HG03469 (cell line): ENCODE measurements around the gene PES1.
"Not testable (repeated sequence)": the region's sequence is repeated elsewhere in the genome, so short reads cannot be mapped to it uniquely, and the experiment has no call there.

Source experiments
- ATAC-seq: cut with Tn5 transposase; IDR thresholded peaks from one replicate; pipeline ENCODE4 v1.9.1; 2021; ENCODE audit warnings: mild to moderate bottlenecking, moderate library complexity, moderate number of reproducible peaks; ENCODE audit not compliant: unreplicated experiment

PES1 gene

GRCh38 chr22:30556388-30556787 is 35.3 kb downstream of the PES1 start:
- ATAC-seq: no peak

DNA sequence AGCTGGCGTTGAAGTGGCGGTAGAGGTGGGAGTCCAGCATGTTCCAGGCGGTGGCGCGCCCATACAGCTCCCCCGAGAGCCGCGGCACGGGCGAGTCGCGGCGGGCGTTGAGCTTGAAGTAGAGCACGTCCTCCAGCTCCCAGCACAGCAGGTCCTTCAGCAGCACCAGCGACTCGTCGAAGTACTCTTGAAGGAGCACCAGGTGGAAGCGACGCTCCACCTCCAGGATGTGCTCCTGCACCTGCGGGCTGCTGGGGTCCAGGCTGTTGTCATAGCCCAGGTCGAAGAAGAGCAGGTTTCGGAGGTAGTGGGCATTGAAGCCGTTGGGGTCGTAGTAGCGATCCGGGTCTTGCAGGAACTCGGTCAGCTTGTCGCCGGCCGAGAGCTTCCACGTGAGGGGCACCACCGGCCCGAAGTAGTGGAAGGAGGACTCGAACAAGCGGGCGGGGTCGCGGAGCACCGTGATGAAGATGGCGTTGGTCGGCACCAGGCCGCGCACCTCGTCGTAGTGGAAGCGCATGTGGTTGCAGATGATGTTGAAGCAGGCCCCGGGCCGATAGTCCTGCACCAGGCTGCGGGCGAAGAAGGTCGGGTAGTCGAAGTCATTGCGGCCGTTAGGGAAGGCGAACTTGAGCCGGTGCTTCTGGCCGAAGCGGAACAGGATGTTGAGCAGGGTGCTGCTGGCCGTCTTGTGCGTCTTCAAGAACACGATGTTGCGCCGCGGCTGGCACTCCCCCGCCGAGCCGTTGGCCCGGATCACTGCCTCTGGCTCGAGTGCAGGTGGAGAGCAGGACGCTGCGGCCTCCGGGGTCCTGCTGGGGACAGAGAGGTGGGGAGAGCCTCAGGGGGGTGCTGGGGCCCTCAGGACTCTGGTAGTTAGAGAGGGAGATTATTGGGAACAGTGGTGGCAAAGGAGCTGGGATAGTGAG is 36.2 kb downstream of the PES1 start:
- ATAC-seq: no peak

- ATAC-seq: no peak
Measured at GRCh38 chr22:30553971-30554370, 37.7 kb downstream of the PES1 start.

- no peak for ATAC-seq
Measured at GRCh38 chr22:30552719-30553118, 39.0 kb downstream of the PES1 start.

- ATAC-seq: not testable (repeated sequence)
Measured at GRCh38 chr22:30551813-30552212, 39.9 kb downstream of the PES1 start.

- ATAC-seq: no peak
Measured at GRCh38 chr22:30547188-30547587, 44.5 kb downstream of the PES1 start.

DNA sequence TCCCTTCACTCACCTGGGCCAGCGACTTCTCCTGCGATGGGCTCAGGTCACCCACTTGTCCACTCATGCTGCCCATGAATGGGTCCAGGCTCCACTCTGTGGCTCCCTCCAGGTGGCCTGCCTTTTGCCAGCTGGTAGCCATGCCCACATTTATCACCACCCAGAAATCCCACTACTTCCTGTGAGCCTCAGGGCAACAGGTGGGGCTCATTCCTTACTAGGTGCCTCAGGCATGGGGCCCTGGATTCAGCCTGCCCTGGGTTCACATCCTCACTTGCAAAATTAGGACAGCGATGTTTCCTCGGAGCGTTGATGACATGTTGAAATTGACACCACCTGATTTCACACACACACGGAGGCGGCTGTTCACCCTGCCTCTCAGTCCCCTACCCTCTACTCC is 45.1 kb downstream of the PES1 start, which contains the start of gene SEC14L6:
Gene SEC14L6, minus strand, starts transcription at position 126 of the 400 bp plus-strand sequence. Its CDS starts 59 bp downstream, at position 67.
- no peak for ATAC-seq

DNA sequence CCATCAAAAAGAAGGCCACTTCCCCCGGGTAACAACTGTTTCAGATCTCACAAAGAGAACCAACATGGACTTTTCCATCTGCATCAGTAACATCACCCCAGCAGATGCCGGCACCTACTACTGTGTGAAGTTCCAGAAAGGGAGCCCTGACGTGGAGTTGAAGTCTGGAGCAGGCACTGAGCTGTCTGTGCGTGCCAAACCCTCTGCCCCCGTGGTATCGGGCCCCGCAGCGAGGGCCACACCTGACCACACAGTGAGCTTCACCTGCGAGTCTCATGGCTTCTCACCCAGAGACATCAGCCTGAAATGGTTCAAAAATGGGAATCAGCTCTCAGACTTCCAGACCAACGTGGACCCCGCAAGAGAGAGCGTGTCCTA is 48.9 kb downstream of the PES1 start:
- ATAC-seq: no peak

GRCh38 chr22:30541961-30542810 is 49.5 kb downstream of the PES1 start:
- no peak for ATAC-seq

- ATAC-seq: not testable (repeated sequence)
Measured at GRCh38 chr22:30541511-30541910, 50.2 kb downstream of the PES1 start.

DNA sequence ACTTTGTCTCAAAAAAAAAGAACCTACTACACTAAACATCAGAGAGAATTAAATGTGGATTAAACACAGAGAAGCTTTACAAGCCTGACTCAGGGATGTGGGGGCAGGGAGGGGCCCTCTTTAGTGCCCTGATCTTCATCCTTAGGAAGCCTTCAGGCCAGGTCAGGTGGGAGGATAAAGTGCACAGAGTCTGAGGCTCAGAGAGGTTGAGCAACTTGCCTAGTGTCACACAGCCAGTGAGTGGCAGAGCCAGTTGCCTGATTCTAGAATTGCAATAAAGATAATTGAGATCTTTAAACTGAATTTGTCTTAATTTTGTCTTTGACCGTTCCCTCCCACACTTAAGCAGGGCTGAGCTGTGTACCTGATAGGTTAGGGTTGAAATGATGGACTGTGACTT is 52.3 kb downstream of the PES1 start:
- no peak for ATAC-seq

DNA sequence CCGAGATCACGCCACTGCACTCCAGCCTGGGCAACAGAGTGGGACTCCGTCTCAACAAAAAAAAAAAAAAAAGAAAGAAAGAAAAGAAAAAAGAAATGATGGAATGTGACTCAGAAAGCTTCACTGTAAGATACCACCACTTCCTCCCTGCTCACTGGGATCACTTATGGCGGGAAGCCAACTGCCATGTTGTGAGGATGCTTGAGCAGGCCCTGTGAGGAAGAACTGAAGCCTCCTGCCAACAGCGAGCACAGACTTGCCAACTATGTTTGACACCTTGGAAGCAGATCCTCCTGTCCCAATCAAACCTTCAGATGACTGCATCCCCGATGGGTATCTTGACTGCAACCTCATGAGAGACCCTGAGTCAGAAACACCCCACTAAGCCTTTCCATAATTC is 53.4 kb downstream of the PES1 start:
- ATAC-seq: no peak

- no peak for ATAC-seq
Measured at GRCh38 chr22:30537083-30537731, 54.5 kb downstream of the PES1 start.

DNA sequence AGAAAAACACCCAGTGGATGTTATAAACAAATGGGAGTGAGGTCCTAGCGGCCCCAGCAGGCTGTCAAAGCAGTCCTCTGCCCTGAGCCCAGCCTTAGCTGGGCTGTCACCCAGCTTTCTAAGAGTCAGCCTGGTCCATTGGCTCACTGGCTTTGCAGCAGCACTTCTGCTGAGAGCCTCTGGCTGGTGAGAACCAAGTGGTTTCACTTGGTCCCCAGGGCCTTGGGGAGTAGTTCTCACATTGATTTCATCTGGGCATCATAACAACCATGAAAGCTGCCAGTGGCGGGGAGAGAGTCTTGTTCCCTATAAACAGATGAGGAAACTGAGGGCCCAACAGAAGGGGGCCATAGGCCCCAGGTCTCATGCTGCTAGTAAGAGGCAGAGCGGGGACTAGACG is 56.5 kb downstream of the PES1 start:
- no peak for ATAC-seq

DNA sequence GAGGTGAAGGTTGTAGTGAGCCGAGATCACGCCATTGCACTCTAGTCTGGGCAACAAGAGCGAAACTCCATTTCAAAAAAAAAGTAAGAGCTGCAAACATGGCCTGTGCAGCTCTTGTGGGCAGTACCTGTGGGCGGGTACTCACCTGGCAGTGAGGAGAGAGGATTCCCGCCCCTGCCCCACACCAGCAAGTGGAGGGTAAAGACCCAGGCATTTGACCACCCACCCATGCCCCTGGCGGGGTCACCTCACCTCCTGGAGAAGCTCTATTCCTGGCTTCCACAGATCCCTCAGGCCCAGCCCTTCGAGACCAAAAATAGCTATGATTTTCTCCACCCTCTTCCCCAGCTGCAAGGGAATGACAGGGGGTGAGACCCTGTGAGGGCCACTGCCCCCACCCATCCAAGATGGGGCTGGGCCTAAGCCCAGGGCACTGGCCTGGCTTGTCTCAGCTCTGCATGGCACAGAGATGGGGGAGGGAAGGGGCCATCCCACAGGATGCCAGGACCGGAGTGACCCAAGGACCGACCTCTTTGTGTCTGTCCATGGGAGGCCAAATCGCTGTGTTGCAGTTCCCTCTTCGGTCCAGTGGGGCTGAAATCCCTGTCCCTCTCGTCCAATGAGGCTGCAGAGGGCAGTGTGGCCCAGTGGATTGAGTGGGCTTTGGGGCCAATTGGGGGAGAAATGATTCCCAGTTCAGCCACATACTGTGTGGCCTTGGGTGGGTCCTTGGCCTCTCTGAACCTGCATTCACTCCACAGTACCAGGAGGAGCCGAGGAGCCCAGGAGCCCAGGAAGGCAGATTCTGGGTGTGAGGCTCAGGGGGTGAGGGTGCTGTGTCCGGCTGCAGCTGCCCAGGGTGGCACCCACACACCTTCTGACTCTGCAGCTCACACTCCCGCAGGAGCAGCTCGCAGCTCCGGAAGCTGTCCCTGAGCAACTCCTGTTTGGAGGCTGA is 59.8 kb downstream of the PES1 start:
- ATAC-seq: no peak

DNA sequence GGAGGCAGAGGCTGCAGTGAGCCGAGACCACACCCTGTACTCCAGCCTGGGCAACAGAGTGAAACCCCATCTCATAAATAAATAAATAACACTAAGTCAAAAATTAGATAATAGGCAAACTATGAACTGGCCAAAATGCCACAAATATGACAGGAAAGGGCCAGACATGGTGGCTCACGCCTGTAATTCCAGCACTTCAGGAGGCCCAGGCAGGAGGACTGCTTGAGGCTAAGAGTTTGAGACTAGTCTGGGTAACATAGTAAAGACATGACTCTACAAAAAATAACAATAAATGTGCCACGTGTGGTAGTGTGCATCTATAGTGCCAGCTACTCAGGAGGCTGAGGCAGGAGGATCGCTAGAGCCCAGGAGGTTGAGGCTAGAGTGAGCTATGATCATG is 65.1 kb downstream of the PES1 start:
- no peak for ATAC-seq
